SK-N-SH (cell line): Measurements from ENCODE around the gene NWD2. TPM values are rescaled to one million over a fixed set of nuclear protein-coding genes. Genes with fewer than 3 reads are reported as not detected.

Source experiments
- CTCF ChIA-PET: fragments of 300-600, 350-600 bp; formaldehyde crosslinking; extraction: SDS; loops from one replicate; lab custom pipeline; 2021; lab: Yijun Ruan, JAX
- POLR2A ChIA-PET: fragments of 350-600 bp; sonication (Branson Sonifier 250); formaldehyde crosslinking; extraction: SDS; loops from one replicate; lab custom pipeline; 2020; ENCODE audit warnings: antibody characterized with exemption, inconsistent platforms; lab: Yijun Ruan, JAX
- DNase-seq: peaks from one replicate; pipeline ENCODE4 v3.0.0; 2012
- H2AFZ ChIP-seq: fragments of 200-600 bp; sonication (generic); 2 replicates; pipeline ENCODE4 v1.8.1; 2016; ENCODE audit warnings: antibody characterized with exemption, mild to moderate bottlenecking, low read depth
- H3F3A ChIP-seq: fragments of 200-600 bp; sonication (generic); replicated peaks from 2 replicates; pipeline ENCODE3; 2016; ENCODE audit warnings: antibody characterized with exemption, mild to moderate bottlenecking; ENCODE audit not compliant: insufficient read depth
- H3K27ac ChIP-seq, 2 experiments: fragments of 200-500 bp in 1 of 2; fragments of 200-600 bp in 1 of 2; sonication (Bioruptor generic) in 1 of 2; sonication (generic), shearing (Covaris generic) in 1 of 2; 2 replicates each; pipeline versions ENCODE4 v1.5.1 to v1.6.1; 2014 to 2016; ENCODE audit warnings: low read depth in 2 of 2, inconsistent platforms in 1 of 2, low read length in 1 of 2, mild to moderate bottlenecking in 1 of 2, mixed read lengths in 1 of 2
- H3K27me3 ChIP-seq: fragments of 200-600 bp; sonication (generic), shearing (Covaris generic); 2 replicates; pipeline ENCODE4 v1.6.1; 2016; ENCODE audit warnings: mixed run types; ENCODE audit not compliant: insufficient read depth
- H3K36me3 ChIP-seq, 2 experiments: fragments of 200-500 bp in 1 of 2; fragments of 200-600 bp in 1 of 2; sonication (Bioruptor generic) in 1 of 2; sonication (generic) in 1 of 2; replicated peaks in 1 of 2; 2 replicates each; pipeline versions ENCODE3 to v1.5.1; 2014 to 2016; ENCODE audit warnings: low read length in 1 of 2, mild to moderate bottlenecking in 1 of 2; ENCODE audit not compliant: insufficient read depth in 2 of 2, control insufficient read depth in 1 of 2
- H3K4me1 ChIP-seq, 2 experiments: fragments of 200-500 bp in 1 of 2; fragments of 200-600 bp in 1 of 2; sonication (Bioruptor generic) in 1 of 2; sonication (generic), shearing (Covaris generic) in 1 of 2; 2 replicates each; pipeline versions ENCODE4 v1.5.1 to v1.6.1; 2014 to 2016; ENCODE audit warnings: low read depth in 1 of 2, low read length in 1 of 2, mixed run types in 1 of 2; ENCODE audit not compliant: insufficient read depth in 2 of 2, control insufficient read depth in 1 of 2
- H3K4me2 ChIP-seq: fragments of 200-600 bp; sonication (generic), shearing (Covaris generic); 2 replicates; pipeline ENCODE4 v1.6.1; 2017; ENCODE audit warnings: mixed run types
- H3K4me3 ChIP-seq, 2 experiments: fragments of 200-500 bp in 1 of 2; fragments of 200-600 bp in 1 of 2; sonication (Bioruptor generic) in 1 of 2; sonication (generic), shearing (Covaris generic) in 1 of 2; 2 replicates each; pipeline versions ENCODE4 v1.5.1 to v1.8.1; 2014 to 2016; ENCODE audit warnings: low read depth in 2 of 2, inconsistent platforms in 1 of 2, low read length in 1 of 2, mild to moderate bottlenecking in 1 of 2, mixed read lengths in 1 of 2, moderate library complexity in 1 of 2
- H3K79me2 ChIP-seq: fragments of 200-600 bp; sonication (generic); 2 replicates; pipeline ENCODE4 v1.8.1; 2017; ENCODE audit warnings: mild to moderate bottlenecking; ENCODE audit not compliant: insufficient read depth
- H3K9ac ChIP-seq: fragments of 200-600 bp; sonication (generic); 2 replicates; pipeline ENCODE4 v1.6.1; 2017; ENCODE audit warnings: mixed run types
- H3K9me2 ChIP-seq: fragments of 200-600 bp; sonication (generic); 2 replicates; pipeline ENCODE4 v1.6.1; 2017; ENCODE audit warnings: mixed run types
- H3K9me3 ChIP-seq: fragments of 200-600 bp; sonication (generic); 2 replicates; pipeline ENCODE4 v1.6.1; 2017; ENCODE audit warnings: mixed run types, mild to moderate bottlenecking, moderate library complexity
- H4K20me1 ChIP-seq: fragments of 200-600 bp; sonication (generic); 2 replicates; pipeline ENCODE4 v1.6.1; 2017; ENCODE audit warnings: mild to moderate bottlenecking, mixed run types; ENCODE audit not compliant: insufficient read depth
- ELF1 ChIP-seq: IDR thresholded peaks from 2 replicates; pipeline ENCODE4 v1.4.0; 2012
- EZH2phosphoT487 ChIP-seq: fragments of 200-600 bp; sonication (generic); IDR thresholded peaks from 2 replicates; pipeline ENCODE4 v1.6.1; 2017; ENCODE audit warnings: low read depth, mixed run types, mild to moderate bottlenecking, antibody characterized with exemption, moderate library complexity, borderline replicate concordance
- FOXM1 ChIP-seq: IDR thresholded peaks from 2 replicates; pipeline ENCODE4 v1.4.0; 2012; ENCODE audit warnings: low read depth, mild to moderate bottlenecking
- JUND ChIP-seq: IDR thresholded peaks from 2 replicates; pipeline ENCODE4 v1.4.0; 2012
- MEF2A ChIP-seq: IDR thresholded peaks from 2 replicates; pipeline ENCODE4 v1.4.0; 2012; ENCODE audit warnings: low read depth, borderline replicate concordance
- NRF1 ChIP-seq: IDR thresholded peaks from 2 replicates; pipeline ENCODE4 v1.6.1; 2012; ENCODE audit warnings: low read depth, mild to moderate bottlenecking, low read length
- POLR2AphosphoS5 ChIP-seq: IDR thresholded peaks from 2 replicates; pipeline ENCODE4 v1.6.1; 2012; ENCODE audit warnings: low read depth, low read length
- RAD21 ChIP-seq: IDR thresholded peaks from 2 replicates; pipeline ENCODE4 v1.6.1; 2012; ENCODE audit warnings: mild to moderate bottlenecking, low read length
- RCOR1 ChIP-seq: fragments of 150-350 bp; IDR thresholded peaks from 2 replicates; pipeline ENCODE4 v1.6.1; 2017; ENCODE audit warnings: antibody characterized with exemption, low read length
- RXRA ChIP-seq: IDR thresholded peaks from 2 replicates; pipeline ENCODE4 v1.4.0; 2012; ENCODE audit warnings: low read depth, mild to moderate bottlenecking, borderline replicate concordance
- SIN3A ChIP-seq: IDR thresholded peaks from 2 replicates; pipeline ENCODE4 v1.6.1; 2012; ENCODE audit warnings: low read depth, mild to moderate bottlenecking, low read length, moderate library complexity, borderline replicate concordance
- TCF12 ChIP-seq: IDR thresholded peaks from 2 replicates; pipeline ENCODE4 v1.4.0; 2012
- WGBS: methylation state at CpG from one replicate; pipeline ENCODE4 v1.1.6; 2017; ENCODE audit warnings: low lambda C conversion rate; 5-methylcytosine and 5-hydroxymethylcytosine counted together
- polyA plus RNA-seq, 3 experiments: library from polyadenylated mRNA; depleted of rRNA; stranded (reverse); fragments of >200 nt; gene quantifications; 2 replicates each; pipeline ENCODE4 v1.2.3, GENCODE V29; 2012
- TF ChIP-seq, protein P1 (sequence below): IDR thresholded peaks from 2 replicates; pipeline ENCODE4 v1.4.0; 2012; ENCODE audit warnings: low read depth, borderline replicate concordance
- TF ChIP-seq, protein P2 (sequence below): IDR thresholded peaks from 2 replicates; pipeline ENCODE4 v1.4.0; 2012; ENCODE audit warnings: low read depth, borderline replicate concordance

Gene NWD2
- polyA plus RNA-seq, 1 of the 3 experiments (the other 2 are of a cell fraction), result not detected

DNA sequence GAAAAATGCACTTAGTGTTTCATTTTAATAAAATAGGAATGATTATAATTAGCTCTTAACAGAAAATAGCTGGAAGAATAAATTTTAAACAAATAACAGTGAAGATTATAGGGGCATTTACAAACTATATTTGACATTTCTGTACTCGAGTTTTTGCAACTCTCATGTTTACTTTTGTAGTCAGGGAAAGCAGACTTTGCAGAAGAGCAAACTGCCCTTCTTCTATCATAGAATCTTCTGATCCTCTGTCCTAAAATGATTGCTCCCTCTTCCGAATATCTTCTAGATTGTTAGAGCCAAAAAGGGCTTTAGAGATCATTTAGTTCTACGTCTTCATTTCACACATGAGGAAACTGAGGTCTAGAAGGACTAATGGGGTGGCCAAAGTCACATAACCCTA lies 222.7 kb downstream of the NWD2 start:
- Histone ChIP-seq H3K9ac (no peak overlapping the region), H3K9me2 (no peaks in the 10 kb centered on the region), H3K4me2 (no peak overlapping the region), H3K79me2 (no peaks in the 10 kb centered on the region), H3K27me3 (peaks cover 8% of the 10 kb centered on the region; the same call in 1 of the 2 replicates), H3K4me3 (no peak overlapping the region), H3K9me3 (no peaks in the 10 kb centered on the region), H3K27ac (no peak overlapping the region), H3K4me1 (no peaks in the 10 kb centered on the region), H2AFZ (no peak overlapping the region), H3K36me3 (no peaks in the 10 kb centered on the region), H4K20me1 (no peaks in the 10 kb centered on the region), H3F3A (no peaks in the 10 kb centered on the region)
- no peak for TF ChIP-seq RCOR1
- TF ChIP-seq ELF1, result no peak
- TF ChIP-seq NRF1, result no peak
- no peak for TF ChIP-seq SIN3A
- TF ChIP-seq MEF2A, result no peak
- TF ChIP-seq FOXM1, result no peak
- TF ChIP-seq RAD21, result no peak
- 5% methylated on average over 3 of the region's 3 CpGs for WGBS
- no peak for DNase-seq
- CTCF ChIA-PET, result no interaction called here
- POLR2A ChIA-PET, result no interaction called here

DNA sequence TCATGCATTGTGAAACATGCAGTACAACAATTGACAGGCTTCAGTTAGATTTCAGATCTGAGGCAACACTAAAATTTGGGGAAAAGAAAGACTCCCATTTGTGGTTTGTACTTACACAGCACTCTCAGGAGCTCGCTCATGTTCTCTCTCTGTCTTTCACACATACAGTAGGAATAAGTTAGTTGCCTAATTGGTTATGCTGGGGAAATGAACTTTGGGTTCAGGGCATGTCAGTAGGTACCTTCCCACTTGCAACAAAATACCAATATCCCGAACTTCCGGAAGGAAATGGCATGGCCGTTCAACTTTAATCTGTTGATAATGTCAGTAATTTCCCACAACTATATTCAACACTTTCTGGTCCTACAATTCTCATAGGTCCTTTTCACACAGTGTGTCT lies 223.3 kb downstream of the NWD2 start:
- no peak for DNase-seq
- Histone ChIP-seq H3K27me3 (peaks cover 5% of the 10 kb centered on the region; the same call in 1 of the 2 replicates), H3K27ac (no peak overlapping the region), H3K36me3 (no peaks in the 10 kb centered on the region), H4K20me1 (no peaks in the 10 kb centered on the region), H2AFZ (no peak overlapping the region), H3K4me2 (no peak overlapping the region), H3K4me3 (no peak overlapping the region), H3K9me3 (no peaks in the 10 kb centered on the region), H3K9ac (no peak overlapping the region), H3K79me2 (no peaks in the 10 kb centered on the region), H3F3A (no peaks in the 10 kb centered on the region), H3K4me1 (no peaks in the 10 kb centered on the region), H3K9me2 (no peaks in the 10 kb centered on the region)
- WGBS, result 7% methylated on average over 4 of the region's 4 CpGs
- ChIA-PET CTCF (no interaction called here), POLR2A (no interaction called here)
- TF ChIP-seq RXRA (no peak), POLR2AphosphoS5 (no peak), FOXM1 (no peak), EZH2phosphoT487 (no peak), TCF12 (no peak), JUND (no peak), ELF1 (no peak)
- TF ChIP-seq, protein P1, sequence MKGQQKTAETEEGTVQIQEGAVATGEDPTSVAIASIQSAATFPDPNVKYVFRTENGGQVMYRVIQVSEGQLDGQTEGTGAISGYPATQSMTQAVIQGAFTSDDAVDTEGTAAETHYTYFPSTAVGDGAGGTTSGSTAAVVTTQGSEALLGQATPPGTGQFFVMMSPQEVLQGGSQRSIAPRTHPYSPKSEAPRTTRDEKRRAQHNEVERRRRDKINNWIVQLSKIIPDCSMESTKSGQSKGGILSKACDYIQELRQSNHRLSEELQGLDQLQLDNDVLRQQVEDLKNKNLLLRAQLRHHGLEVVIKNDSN, result no peak
- TF ChIP-seq, protein P2, sequence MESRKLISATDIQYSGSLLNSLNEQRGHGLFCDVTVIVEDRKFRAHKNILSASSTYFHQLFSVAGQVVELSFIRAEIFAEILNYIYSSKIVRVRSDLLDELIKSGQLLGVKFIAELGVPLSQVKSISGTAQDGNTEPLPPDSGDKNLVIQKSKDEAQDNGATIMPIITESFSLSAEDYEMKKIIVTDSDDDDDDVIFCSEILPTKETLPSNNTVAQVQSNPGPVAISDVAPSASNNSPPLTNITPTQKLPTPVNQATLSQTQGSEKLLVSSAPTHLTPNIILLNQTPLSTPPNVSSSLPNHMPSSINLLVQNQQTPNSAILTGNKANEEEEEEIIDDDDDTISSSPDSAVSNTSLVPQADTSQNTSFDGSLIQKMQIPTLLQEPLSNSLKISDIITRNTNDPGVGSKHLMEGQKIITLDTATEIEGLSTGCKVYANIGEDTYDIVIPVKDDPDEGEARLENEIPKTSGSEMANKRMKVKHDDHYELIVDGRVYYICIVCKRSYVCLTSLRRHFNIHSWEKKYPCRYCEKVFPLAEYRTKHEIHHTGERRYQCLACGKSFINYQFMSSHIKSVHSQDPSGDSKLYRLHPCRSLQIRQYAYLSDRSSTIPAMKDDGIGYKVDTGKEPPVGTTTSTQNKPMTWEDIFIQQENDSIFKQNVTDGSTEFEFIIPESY, result no peak
